ENCODE data around the gene ZSWIM5. TPM values are rescaled to one million over a fixed set of nuclear protein-coding genes. Genes with fewer than 3 reads are reported as not detected.
"Not testable (repeated sequence)": the region's sequence is repeated elsewhere in the genome, so short reads cannot be mapped to it uniquely, and the experiment has no call there.

Gene ZSWIM5
- total RNA-seq, 6 experiments from 2014 or later: 0.03 to 0.05 TPM; not detected in 4

DNA sequence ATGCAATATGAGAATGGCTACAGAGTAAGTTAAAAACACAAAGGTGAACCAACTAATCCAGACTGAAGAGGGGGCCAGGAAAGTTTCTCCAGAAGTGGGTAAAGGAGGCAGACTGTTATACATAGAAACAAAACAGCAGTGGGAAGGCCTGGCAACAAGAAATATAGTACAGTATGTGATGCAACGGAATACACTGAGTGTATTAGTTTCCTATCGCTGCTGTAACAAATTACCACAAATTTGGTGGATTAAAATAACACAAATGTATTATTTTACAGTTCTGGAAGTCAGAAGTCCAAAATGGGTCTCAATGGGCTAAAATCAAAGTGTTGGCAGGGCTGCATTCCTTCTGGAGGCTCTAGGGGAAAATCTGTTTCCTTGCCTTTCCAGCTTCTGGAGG, 95.2 kb downstream of the ZSWIM5 start:
- Mint-ChIP-seq H3K27ac (no peak overlapping the region), H3K4me3 (no peak overlapping the region), H3K36me3 (ENCODE audit: low read depth) (no peaks in the 10 kb centered on the region), H3K9me3 (peaks cover 11% of the 10 kb centered on the region), H3K4me1 (ENCODE audit: low read depth) (no peaks in the 10 kb centered on the region), H3K27me3 (ENCODE audit: insufficient read depth) (peaks cover 7% of the 10 kb centered on the region)
- no peak for DNase-seq
- TF ChIP-seq, protein P1, sequence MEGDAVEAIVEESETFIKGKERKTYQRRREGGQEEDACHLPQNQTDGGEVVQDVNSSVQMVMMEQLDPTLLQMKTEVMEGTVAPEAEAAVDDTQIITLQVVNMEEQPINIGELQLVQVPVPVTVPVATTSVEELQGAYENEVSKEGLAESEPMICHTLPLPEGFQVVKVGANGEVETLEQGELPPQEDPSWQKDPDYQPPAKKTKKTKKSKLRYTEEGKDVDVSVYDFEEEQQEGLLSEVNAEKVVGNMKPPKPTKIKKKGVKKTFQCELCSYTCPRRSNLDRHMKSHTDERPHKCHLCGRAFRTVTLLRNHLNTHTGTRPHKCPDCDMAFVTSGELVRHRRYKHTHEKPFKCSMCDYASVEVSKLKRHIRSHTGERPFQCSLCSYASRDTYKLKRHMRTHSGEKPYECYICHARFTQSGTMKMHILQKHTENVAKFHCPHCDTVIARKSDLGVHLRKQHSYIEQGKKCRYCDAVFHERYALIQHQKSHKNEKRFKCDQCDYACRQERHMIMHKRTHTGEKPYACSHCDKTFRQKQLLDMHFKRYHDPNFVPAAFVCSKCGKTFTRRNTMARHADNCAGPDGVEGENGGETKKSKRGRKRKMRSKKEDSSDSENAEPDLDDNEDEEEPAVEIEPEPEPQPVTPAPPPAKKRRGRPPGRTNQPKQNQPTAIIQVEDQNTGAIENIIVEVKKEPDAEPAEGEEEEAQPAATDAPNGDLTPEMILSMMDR (IDR thresholded peaks at IDR 0.05): no peak

DNA sequence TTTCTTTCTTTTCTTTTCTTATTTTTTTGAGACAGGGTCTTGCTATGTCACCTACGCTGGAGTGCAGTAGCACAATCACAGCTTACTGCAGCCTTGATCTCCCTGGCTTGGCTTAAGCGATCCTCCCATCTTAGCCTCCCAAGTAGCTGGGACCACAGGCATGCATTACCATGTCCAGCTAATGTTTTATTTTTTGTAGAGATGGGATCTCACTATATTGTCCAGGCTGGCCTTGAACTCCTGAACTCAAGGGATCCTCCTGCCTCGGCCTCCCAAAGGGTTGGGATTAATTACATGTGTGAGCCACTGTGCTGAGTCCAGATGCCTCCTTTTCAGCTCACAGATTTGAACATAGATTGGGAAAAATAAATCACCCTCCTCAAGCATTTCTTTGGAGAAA, 98.6 kb downstream of the ZSWIM5 start:
- Mint-ChIP-seq H3K9me3 (peaks cover 15% of the 10 kb centered on the region), H3K27me3 (ENCODE audit: insufficient read depth) (peaks cover 6% of the 10 kb centered on the region), H3K4me1 (ENCODE audit: low read depth) (no peaks in the 10 kb centered on the region), H3K27ac (no peak overlapping the region), H3K36me3 (ENCODE audit: low read depth) (no peaks in the 10 kb centered on the region), H3K4me3 (no peak overlapping the region)
- TF ChIP-seq, protein P1 (IDR thresholded peaks at IDR 0.05): no peak
- no peak for DNase-seq

DNA sequence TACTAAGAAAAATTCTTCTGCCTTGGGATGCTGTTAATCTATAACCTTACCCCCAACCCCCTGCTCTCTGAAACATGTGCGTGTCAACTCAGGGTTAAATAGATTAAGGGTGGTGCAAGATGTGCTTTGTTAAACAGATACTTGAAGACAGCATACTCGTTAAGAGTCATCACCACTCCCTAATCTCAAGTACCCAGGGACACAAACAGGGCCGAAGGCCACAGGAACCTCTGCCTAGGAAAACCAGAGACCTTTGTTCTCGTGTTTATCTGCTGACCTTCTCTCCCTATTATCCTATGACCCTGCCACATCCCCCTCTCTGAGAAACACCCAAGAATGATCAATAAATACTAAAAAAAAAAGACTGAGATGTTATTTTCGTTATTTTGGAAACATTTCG, 99.5 kb downstream of the ZSWIM5 start:
- not testable (repeated sequence) for H3K4me1 Mint-ChIP-seq (ENCODE audit: low read depth); H3K27ac Mint-ChIP-seq; H3K36me3 Mint-ChIP-seq (ENCODE audit: low read depth)

DNA sequence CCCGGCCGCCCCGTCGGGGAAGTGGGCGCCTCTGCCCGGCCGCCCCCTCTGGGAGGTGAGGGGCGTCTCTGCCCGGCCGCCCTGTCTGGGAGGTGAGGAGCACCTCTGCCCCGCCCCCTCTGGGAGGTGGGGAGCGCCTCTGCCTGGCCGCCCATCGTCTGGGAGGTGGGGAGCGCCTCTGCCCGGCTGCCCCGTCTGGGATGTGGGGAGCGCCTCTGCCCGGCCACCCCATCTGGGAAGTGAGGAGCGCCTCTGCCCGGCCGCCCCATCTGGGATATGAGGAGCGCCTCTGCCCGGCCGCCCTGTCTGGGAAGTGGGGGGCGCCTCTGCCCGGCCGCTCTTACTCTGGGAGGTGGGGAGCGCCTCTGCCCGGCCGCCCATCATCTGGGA, 100.3 kb downstream of the ZSWIM5 start:
- not testable (repeated sequence) for H3K36me3 Mint-ChIP-seq (ENCODE audit: low read depth); H3K4me1 Mint-ChIP-seq (ENCODE audit: low read depth); H3K4me3 Mint-ChIP-seq; DNase-seq; H3K27ac Mint-ChIP-seq; H3K27me3 Mint-ChIP-seq (ENCODE audit: insufficient read depth)
- peaks cover 14% of the 10 kb centered on the region for H3K9me3 Mint-ChIP-seq

More for the DNA sequence above, 99.5 kb downstream of the ZSWIM5 start:
- not testable (repeated sequence) for DNase-seq; H3K27me3 Mint-ChIP-seq (ENCODE audit: insufficient read depth); H3K4me3 Mint-ChIP-seq
- peaks cover 15% of the 10 kb centered on the region for H3K9me3 Mint-ChIP-seq

DNA sequence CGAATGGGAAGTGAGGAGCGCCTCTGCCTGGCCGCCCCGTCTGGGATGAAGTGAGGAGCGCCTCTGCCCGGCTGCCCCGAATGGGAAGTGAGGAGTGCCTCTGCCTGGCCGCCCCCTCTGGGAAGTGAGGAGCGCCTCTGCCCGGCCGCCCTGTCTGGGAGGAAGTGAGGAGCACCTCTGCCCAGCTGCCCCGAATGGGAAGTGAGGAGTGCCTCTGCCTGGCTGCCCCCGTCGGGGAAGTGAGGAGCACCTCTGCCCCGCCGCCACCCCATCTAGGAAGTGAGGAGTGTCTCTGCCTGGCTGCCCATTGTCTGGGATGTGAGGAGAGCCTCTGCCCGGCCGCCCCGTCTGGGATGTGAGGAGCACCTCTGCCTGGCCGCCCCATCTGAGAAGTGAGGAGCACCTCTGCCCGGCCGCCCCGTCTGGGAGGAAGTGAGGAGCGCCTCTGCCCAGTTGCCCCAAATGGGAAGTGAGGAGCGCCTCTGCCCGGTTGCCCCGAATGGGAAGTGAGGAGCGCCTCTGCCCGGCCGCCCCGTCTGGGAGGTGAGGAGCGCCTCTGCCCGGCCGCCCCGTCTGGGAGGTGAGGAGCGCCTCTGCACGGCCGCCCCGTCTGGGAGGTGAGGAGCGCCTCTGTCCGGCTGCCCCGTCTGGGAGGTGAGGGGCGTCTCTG, 100.8 kb downstream of the ZSWIM5 start:
- H3K4me1 Mint-ChIP-seq (ENCODE audit: low read depth); H3K4me3 Mint-ChIP-seq; H3K36me3 Mint-ChIP-seq (ENCODE audit: low read depth); H3K9me3 Mint-ChIP-seq; H3K27ac Mint-ChIP-seq; H3K27me3 Mint-ChIP-seq (ENCODE audit: insufficient read depth); DNase-seq: not testable (repeated sequence)

DNA sequence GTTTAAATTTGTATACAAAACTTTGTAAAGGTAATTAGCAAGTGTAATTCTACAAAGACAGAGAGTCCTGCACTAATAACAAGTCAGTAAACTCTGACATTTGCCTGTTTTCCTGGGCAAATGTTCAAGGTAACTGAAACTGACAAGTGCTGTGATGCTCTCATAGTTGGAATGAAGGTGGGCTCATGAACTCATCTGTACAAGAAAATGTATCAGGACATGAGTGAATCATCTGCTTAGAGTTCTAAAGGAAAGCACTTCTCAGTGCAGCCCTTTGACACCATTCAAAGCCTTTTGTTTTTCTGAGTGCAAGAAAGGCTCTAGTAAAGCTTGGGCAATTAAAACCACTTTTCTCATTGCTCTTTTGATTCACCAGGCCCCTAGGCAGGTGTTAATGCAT, 102.9 kb downstream of the ZSWIM5 start:
- no peak for DNase-seq
- Mint-ChIP-seq H3K4me3 (no peak overlapping the region), H3K9me3 (peaks cover 10% of the 10 kb centered on the region), H3K27me3 (ENCODE audit: insufficient read depth) (peaks cover 11% of the 10 kb centered on the region; the same call in 1 of the 2 replicates), H3K4me1 (ENCODE audit: low read depth) (no peaks in the 10 kb centered on the region), H3K27ac (no peak overlapping the region), H3K36me3 (ENCODE audit: low read depth) (no peaks in the 10 kb centered on the region)
- TF ChIP-seq, protein P1 (IDR thresholded peaks at IDR 0.05): no peak

DNA sequence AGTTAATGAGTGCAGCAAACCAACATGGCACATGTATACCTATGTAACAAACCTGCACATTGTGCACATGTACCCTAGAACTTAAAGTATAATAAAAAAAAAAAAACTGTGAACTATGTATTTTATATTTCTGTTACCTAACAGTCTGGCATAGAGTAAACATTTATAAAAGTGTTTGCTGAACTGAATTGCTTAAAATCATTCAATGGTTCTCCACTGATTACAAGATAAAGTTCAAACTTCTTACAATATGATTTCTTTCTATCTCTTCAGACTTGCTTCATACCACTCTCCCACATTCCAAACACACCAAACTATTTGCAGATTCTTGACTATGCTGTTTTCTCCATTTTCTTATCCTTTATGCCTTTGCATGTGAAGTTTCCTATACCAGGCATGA, 104.5 kb downstream of the ZSWIM5 start:
- no peak overlapping the region for H3K27ac Mint-ChIP-seq
- H3K9me3 Mint-ChIP-seq: peaks cover 4% of the 10 kb centered on the region; the same call in 1 of the 2 replicates

DNA sequence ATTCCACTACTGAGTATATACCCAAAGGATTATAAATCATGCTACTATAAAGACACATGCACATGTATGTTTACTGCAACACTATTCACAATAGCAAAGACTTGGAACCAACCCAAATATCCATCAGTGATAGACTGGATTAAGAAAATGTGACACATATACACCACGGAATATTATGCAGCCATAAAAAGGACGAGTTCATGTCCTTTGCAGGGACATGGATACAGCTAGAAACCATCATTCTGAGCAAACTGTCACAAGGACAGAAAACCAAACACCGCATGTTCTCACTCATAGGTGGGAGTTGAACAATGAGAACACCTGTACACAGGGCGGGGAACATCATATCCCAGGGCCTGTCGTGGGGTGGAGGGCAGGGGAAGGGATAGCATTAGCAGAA, 104.9 kb downstream of the ZSWIM5 start:
- not testable (repeated sequence) for H3K27me3 Mint-ChIP-seq (ENCODE audit: insufficient read depth); DNase-seq; H3K4me3 Mint-ChIP-seq; H3K36me3 Mint-ChIP-seq (ENCODE audit: low read depth); H3K4me1 Mint-ChIP-seq (ENCODE audit: low read depth); H3K27ac Mint-ChIP-seq; H3K9me3 Mint-ChIP-seq

More for the DNA sequence above, 104.5 kb downstream of the ZSWIM5 start:
- TF ChIP-seq, protein P1 (IDR thresholded peaks at IDR 0.05): no peak
- Mint-ChIP-seq H3K4me3 (no peak overlapping the region), H3K4me1 (ENCODE audit: low read depth) (no peaks in the 10 kb centered on the region), H3K36me3 (ENCODE audit: low read depth) (no peaks in the 10 kb centered on the region), H3K27me3 (ENCODE audit: insufficient read depth) (peaks cover 8% of the 10 kb centered on the region; the same call in 1 of the 2 replicates)
- no peak for DNase-seq

Data from HFFc6 (cell line).